Measurements from ENCODE around the gene MGAT4B. TPM values are rescaled to one million over a fixed set of nuclear protein-coding genes. Genes with fewer than 3 reads are reported as not detected.

Gene MGAT4B
- total RNA-seq, 1 donor from 2014 or later, result 95.5 TPM

- intact Hi-C loops (cut with DNase I), result loop anchor here (10.0 kb wide), 1 partner anchor 105 kb away; the partner anchor contains the start of gene MRNIP
- peaks cover 19% of the 10 kb centered on the region for H3K4me1 ChIP-seq
Measured at GRCh38 chr5:179749857-179750508, 56.7 kb downstream of the MGAT4B start.

GRCh38 chr5:179747811-179748210 lies 58.9 kb downstream of the MGAT4B start:
- intact Hi-C loops (cut with DNase I), result no loop called here
- Histone ChIP-seq H3K4me1 (peaks cover 6% of the 10 kb centered on the region), H3K27ac (no peak overlapping the region), H3K27me3 (no peaks in the 10 kb centered on the region), H3K36me3 (peaks cover 0 to 5% of the 10 kb centered on the region in 2 donors), H3K9me3 (no peaks in the 10 kb centered on the region), H3K4me3 (no peak overlapping the region)
- DNase-seq (ENCODE audit: extremely low spot score in 2 of 2), result no peak
- TF ChIP-seq CTCF (IDR thresholded peaks at IDR 0.05) (no peak), POLR2AphosphoS5 (IDR thresholded peaks at IDR 0.05; ENCODE audit: insufficient read depth in 1 of 2, low read depth in 1 of 2) (no peak), POLR2A (IDR thresholded peaks at IDR 0.05) (no peak)

More at GRCh38 chr5:179749857-179750508, 56.7 kb downstream of the MGAT4B start:
- Histone ChIP-seq H3K27ac (no peak overlapping the region), H3K9me3 (no peaks in the 10 kb centered on the region), H3K27me3 (no peaks in the 10 kb centered on the region), H3K4me3 (no peak overlapping the region), H3K36me3 (peaks cover 0 to 5% of the 10 kb centered on the region in 2 donors)
- no peak for DNase-seq (ENCODE audit: extremely low spot score in 2 of 2)
- TF ChIP-seq CTCF (IDR thresholded peaks at IDR 0.05), result no peak

MicroRNA genes within 50 kb of the gene (microRNA counts, 767-probe panel; counts per million panel counts)
- microRNA hsa-miR-1229, result 238 to 261 counts per million in 2 donors

Small RNA genes within 50 kb of the gene (microRNA-seq; reads per million reads assigned to microRNA genes)
- gene MIR1229 (ENCODE audit: borderline number of aligned reads, borderline replicate concordance), result 1.4 reads per million

Small RNA genes within 50 kb of the gene (small RNA-seq; reads per million reads assigned to genes)
- gene MIR1229 (not detected), gene RF00019 (not detected)

Other genes starting within 250 kb of the MGAT4B start
- gene HNRNPH1, start 183.2 kb downstream of the MGAT4B start, total RNA-seq, result 483 TPM
- gene CBY3, start 125.8 kb downstream of the MGAT4B start, total RNA-seq, result not detected
- 208 TPM for gene CANX, start 107.9 kb downstream of the MGAT4B start, total RNA-seq
- gene MAML1, start 74.0 kb downstream of the MGAT4B start, total RNA-seq, result 25.3 TPM
- 10.6 TPM for gene LTC4S, start 12.9 kb downstream of the MGAT4B start, total RNA-seq
- gene SQSTM1, start 14.0 kb upstream of the MGAT4B start, total RNA-seq, result 373 TPM
- 53.8 TPM for gene MRNIP, start 52.0 kb upstream of the MGAT4B start, total RNA-seq
- gene TBC1D9B, start 101.0 kb upstream of the MGAT4B start, total RNA-seq, result 125 TPM